Measurements from ENCODE around the gene SBF2.

The SBF2 gene

DNA sequence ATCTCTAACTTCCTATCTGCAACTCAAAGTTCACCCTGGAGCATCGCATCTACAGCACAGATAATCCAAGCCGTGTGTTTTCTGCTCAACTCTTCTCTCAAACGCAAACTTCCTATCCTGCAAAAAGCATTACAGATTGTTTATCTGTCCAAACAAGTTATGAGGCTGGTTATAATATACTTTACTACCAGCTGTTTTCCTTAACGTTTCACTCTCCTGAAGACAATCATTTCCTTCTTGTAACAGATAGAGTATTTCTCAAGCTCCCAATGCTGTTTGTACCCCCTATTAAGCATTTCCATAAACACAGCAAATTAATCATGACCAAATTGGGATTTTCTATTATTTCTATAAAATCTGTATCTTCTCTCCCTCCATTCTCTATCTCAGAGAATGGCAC is 84.7 kb downstream of the SBF2 start:
- no peak for TF ChIP-seq CTCF (conservative IDR thresholded peaks at IDR 0.05; ENCODE audit: low read depth, low read length)

DNA sequence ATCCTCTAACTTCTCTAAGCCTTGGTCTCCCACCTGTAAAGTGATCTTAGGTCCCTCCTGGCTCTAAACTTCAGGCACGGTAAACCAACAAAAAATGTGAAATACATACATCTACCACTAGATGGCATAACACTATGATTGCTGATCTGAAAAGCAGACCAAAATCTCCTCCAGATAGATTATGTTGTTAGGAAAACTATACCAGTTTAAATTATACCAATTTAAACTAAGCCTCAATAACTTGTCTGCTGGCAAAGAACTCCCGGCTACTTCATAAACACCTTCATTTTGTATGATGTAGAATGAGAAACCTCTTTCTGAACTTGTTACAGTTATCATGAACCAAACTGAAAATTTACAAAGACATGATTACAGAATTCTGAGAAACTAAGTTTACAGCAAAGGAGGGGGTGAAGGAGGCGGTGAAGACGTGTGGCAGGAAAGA is 85.9 kb downstream of the SBF2 start:
- DNase-seq (ENCODE audit: low read depth), result peak; percentile 74
- peak; percentile 63 for TF ChIP-seq CTCF (conservative IDR thresholded peaks at IDR 0.05; ENCODE audit: low read depth, low read length)
- no peak overlapping the region for H3K4me3 ChIP-seq (ENCODE audit: low read depth, low read length)

More for the DNA sequence above, 84.7 kb downstream of the SBF2 start:
- DNase-seq (ENCODE audit: low read depth), result no peak
- no peak overlapping the region for H3K4me3 ChIP-seq (ENCODE audit: low read depth, low read length)

- no peak for TF ChIP-seq CTCF (conservative IDR thresholded peaks at IDR 0.05; ENCODE audit: low read depth, low read length)
- no peak for DNase-seq (ENCODE audit: low read depth)
- H3K4me3 ChIP-seq (ENCODE audit: low read depth, low read length), result no peak overlapping the region
These were observed 88.1 kb downstream of the SBF2 start for GRCh38 chr11:10205928-10206327.

DNA sequence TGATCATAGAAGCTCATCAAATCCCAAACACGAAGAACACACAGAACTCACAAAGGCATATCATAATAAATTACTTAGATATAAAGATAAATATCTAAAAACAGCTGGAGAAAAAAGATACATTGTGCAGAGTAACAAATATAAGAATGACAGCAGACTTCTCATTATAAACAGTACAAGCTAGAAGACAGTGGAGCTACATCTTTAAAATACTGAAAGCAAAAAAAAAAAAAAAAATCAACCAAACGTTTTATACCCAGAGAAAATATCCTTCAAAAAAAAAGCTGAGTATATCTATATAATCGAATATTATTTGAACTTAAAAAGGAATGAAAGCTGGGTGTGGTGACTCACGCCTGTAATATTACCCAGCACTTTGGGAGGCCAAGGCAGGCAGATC is 90.0 kb downstream of the SBF2 start:
- no peak for DNase-seq (ENCODE audit: low read depth)
- no peak for TF ChIP-seq CTCF (conservative IDR thresholded peaks at IDR 0.05; ENCODE audit: low read depth, low read length)

DNA sequence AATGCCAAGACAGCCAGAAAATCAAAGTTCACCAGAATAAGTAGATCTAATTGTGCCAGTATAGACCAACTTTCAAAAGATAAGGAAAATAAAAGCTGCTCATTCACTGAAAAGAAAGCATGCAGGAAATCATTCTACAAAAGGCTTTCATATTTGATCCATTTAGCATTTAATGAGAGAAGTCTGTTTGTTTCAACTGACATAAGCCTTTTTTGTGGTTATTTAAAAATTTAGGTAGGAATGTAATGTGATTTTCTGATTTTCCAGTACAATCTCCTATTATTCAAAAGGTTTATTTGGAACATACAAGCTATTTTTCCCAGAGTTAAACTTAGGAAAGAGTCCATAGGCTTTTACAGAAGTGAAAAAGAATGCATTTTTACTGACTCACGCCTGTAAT is 92.7 kb downstream of the SBF2 start:
- no peak for TF ChIP-seq CTCF (conservative IDR thresholded peaks at IDR 0.05; ENCODE audit: low read depth, low read length)
- no peak for DNase-seq (ENCODE audit: low read depth)
- H3K4me3 ChIP-seq (ENCODE audit: low read depth, low read length), result no peak overlapping the region

More for the DNA sequence above, 90.0 kb downstream of the SBF2 start:
- H3K4me3 ChIP-seq (ENCODE audit: low read depth, low read length), result no peak overlapping the region

- DNase-seq (ENCODE audit: low read depth), result no peak
- TF ChIP-seq CTCF (conservative IDR thresholded peaks at IDR 0.05; ENCODE audit: low read depth, low read length), result no peak
- no peak overlapping the region for H3K4me3 ChIP-seq (ENCODE audit: low read depth, low read length)
These were observed 96.9 kb downstream of the SBF2 start for GRCh38 chr11:10197091-10197490.

DNA sequence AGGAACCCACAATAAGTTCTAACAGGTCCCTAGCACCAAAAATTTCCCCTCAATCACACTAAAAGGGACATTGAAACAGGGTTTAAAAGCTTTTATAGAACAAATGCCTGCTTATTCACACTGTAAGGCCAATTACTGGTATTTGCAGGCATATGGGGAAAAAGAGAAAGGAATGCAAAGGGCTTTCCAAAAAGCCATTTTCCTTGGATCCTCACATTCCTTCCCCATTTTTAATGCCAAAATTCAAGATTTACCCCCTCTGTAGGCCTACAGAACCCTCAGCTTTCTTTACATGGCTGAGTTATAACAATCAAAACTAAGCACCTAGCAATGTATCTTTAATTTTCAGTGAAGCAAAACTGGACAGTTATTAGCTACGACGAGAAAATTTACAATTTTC is 102.0 kb downstream of the SBF2 start:
- no peak for DNase-seq (ENCODE audit: low read depth)
- TF ChIP-seq CTCF (conservative IDR thresholded peaks at IDR 0.05; ENCODE audit: low read depth, low read length), result no peak
- no peak overlapping the region for H3K4me3 ChIP-seq (ENCODE audit: low read depth, low read length)
